Pancreas (tissue), 10 donors: Measurements from ENCODE around the gene EPHA6. TPM values are rescaled to one million over a fixed set of nuclear protein-coding genes. Genes with fewer than 3 reads are reported as not detected.

Experiments
- ATAC-seq, 4 donors: fragments of 200-7000 bp; cut with Tn5 transposase; one replicate each; pipeline versions ENCODE4 v1.8.0 to v1.9.1; 2020; ENCODE audit warnings: mild to moderate bottlenecking in 4 of 4, moderate library complexity in 4 of 4
- DNase-seq, 6 donors: peaks; one replicate each; pipeline ENCODE4 v3.0.0-alpha.2; 2020
- FAIRE-seq: peaks from 2 replicates; lab custom pipeline; 2012; peaks lifted over from hg19 to GRCh38; lab: Jason Lieb, UNC
- H3K27ac ChIP-seq, 4 donors: fragments of 200-600 bp; sonication (generic); 1 replicate in 3 of 4; 2 replicates in 1 of 4; pipeline versions ENCODE4 v1.5.0 to v1.8.0; 2020
- H3K27me3 ChIP-seq, 4 donors: fragments of 200-600 bp; one replicate each; pipeline ENCODE4 v1.8.0; 2021
- H3K36me3 ChIP-seq, 3 donors: fragments of 200-600 bp; sonication (generic) in 1 of 3; one replicate each; pipeline versions ENCODE4 v1.5.0 to v1.8.0; 2020 to 2021
- H3K4me1 ChIP-seq, 3 donors: fragments of 200-600 bp; one replicate each; pipeline ENCODE4 v1.8.0; 2021
- H3K4me3 ChIP-seq, 4 donors: fragments of 200-600 bp; sonication (generic) in 2 of 4; one replicate each; pipeline versions ENCODE4 v1.5.0 to v1.8.0; 2020 to 2021
- H3K9me3 ChIP-seq, 4 donors: fragments of 200-600 bp; one replicate each; pipeline ENCODE4 v1.8.0; 2021
- WGBS, 2 donors: extraction: QIAGEN DNeasy Blood & Tissue Kit; methylation state at CpG; one replicate each; pipeline ENCODE4 v1.1.7; 2013; 5-methylcytosine and 5-hydroxymethylcytosine counted together
- intact Hi-C, 3 donors: fragments of 100-400 bp; cut with DNase I; formaldehyde crosslinking; loops; one replicate each; pipeline versions ENCODE4 v1.11.1 to v1.14.2; 2022
- polyA plus RNA-seq, 2 donors: library from polyadenylated mRNA; stranded (reverse); fragments of 200-250 nt; gene quantifications; one replicate each; pipeline ENCODE4 v1.2.3, GENCODE V29; 2013
- total RNA-seq, 6 donors: library from RNA; stranded (reverse); fragmentation: NEBNext Ultra II Directional in 4 of 6; extraction: Animal tissue kit (Norgen Biotek cat#: 25700) in 4 of 6; gene quantifications; one replicate each; pipeline versions ENCODE4 v1.2.1 to v1.2.4, GENCODE V29; 2021 to 2023
- TF ChIP-seq, protein P1 (sequence below), 4 donors: fragments of 200-600 bp; sonication (generic) in 3 of 4; IDR thresholded peaks; one replicate each; pipeline versions ENCODE4 v1.5.0 to v1.8.0; 2021; ENCODE audit warnings: antibody characterized with exemption in 4 of 4
- donor health status: healthy with polysubstance abuse.
- donor health status: DM: no; HTN: no; CAD: no; lungs with moderate emphysema.
- donor health status: DM: no; HTN: no; CAD: no.
- donor health status: control.
- donor health status: control.
- donor health status: Bipolar disorder and iron deficiency.
- donor health status: DM: yes; HTN: yes; CAD: no.
- donor health status: DM: no; HTN: no; CAD: no.
- donor health status: DM: no; HTN: no; CAD: no.
- donor health status: DM: yes; HTN: yes; CAD: no.

The EPHA6 gene
- total and polyA plus RNA-seq, 8 donors: 0.15 to 1.1 (median 0.57) TPM

DNA sequence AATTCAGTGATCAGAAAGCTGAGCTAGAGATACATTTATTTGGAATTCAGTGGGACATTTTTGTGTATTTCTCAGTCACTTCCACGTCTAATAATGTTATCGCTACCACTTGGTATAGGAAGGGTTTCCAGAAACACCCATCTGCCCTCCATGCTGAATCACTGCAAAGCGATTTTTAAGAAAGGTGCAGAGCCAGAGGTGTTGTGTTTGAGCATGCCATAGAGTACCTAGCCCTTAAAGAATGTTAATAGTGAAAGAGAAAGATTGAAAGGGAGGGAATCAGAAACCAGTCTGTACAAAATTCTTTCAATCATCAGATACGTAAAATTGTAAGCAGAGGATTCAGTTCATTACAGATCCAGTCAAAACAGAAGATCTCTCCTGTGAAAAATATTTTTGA lies 870.1 kb downstream of the EPHA6 start:
- no peaks in the 10 kb centered on the region for H3K4me1 ChIP-seq
- no peaks in the 10 kb centered on the region for H3K36me3 ChIP-seq
- H3K9me3 ChIP-seq: no peaks in the 10 kb centered on the region
- H3K27me3 ChIP-seq: no peaks in the 10 kb centered on the region
- no peak overlapping the region for H3K27ac ChIP-seq
- H3K4me3 ChIP-seq: no peak overlapping the region
- intact Hi-C loops: no loop called here
- TF ChIP-seq, protein P1, sequence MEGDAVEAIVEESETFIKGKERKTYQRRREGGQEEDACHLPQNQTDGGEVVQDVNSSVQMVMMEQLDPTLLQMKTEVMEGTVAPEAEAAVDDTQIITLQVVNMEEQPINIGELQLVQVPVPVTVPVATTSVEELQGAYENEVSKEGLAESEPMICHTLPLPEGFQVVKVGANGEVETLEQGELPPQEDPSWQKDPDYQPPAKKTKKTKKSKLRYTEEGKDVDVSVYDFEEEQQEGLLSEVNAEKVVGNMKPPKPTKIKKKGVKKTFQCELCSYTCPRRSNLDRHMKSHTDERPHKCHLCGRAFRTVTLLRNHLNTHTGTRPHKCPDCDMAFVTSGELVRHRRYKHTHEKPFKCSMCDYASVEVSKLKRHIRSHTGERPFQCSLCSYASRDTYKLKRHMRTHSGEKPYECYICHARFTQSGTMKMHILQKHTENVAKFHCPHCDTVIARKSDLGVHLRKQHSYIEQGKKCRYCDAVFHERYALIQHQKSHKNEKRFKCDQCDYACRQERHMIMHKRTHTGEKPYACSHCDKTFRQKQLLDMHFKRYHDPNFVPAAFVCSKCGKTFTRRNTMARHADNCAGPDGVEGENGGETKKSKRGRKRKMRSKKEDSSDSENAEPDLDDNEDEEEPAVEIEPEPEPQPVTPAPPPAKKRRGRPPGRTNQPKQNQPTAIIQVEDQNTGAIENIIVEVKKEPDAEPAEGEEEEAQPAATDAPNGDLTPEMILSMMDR (IDR thresholded peaks at IDR 0.05): no peak
- DNase-seq: no peak
- no peak for ATAC-seq
- no peak for FAIRE-seq
- whole genome bisulfite sequencing, 2 donors: 75 to 77% methylated on average over 4 of the region's 4 CpGs

DNA sequence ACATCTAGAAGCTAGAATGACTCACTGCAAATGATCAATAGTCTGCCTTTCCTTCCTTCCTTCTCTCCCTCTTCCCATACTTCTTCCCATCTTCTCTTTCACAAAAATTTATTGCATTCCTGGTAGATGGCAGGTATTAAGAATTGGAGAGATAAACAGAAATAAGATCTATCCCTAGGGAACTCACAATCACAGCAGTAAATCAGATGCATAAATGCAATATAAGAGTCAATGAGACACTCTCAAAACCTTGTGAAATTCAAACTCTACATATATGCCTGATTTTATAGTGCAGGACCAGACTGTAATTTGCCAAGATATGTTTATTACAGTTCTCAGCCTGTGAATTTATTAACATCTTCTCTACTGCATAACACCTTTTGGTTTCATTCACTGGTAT lies 871.9 kb downstream of the EPHA6 start:
- H3K9me3 ChIP-seq: no peaks in the 10 kb centered on the region
- intact Hi-C loops: no loop called here
- FAIRE-seq: no peak

DNA sequence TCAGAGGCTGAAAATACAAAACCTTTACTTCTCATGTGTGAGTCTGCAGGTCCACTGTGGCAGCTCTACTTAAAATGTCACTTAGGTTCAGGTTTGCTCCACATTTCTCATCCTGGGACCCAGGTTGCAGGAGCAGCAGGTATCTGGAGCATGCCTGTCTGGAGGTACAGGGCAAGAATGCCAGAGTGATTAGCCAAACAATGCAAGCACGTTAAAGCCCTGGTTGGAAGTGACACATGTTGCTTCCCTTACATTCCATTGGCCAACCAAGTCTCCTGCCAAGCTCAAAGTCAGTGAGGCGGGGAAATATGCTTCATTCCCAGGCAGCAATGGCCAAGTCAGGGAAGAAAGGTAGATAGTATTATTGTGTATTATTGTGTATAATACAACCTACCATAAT lies 873.3 kb downstream of the EPHA6 start:
- TF ChIP-seq, protein P1 (IDR thresholded peaks at IDR 0.05): no peak
- FAIRE-seq (no peak), DNase-seq (no peak), ATAC-seq (no peak)
- WGBS, 2 donors: 50 to 53% methylated on average over 2 of the region's 2 CpGs
- no peak overlapping the region for H3K4me3 ChIP-seq
- intact Hi-C loops: no loop called here
- H3K4me1 ChIP-seq: no peaks in the 10 kb centered on the region
- H3K27me3 ChIP-seq: no peaks in the 10 kb centered on the region
- H3K9me3 ChIP-seq: no peaks in the 10 kb centered on the region
- H3K27ac ChIP-seq: no peak overlapping the region
- no peaks in the 10 kb centered on the region for H3K36me3 ChIP-seq

More for the DNA sequence above, 871.9 kb downstream of the EPHA6 start:
- H3K27me3 ChIP-seq: no peaks in the 10 kb centered on the region
- H3K4me1 ChIP-seq: no peaks in the 10 kb centered on the region
- no peaks in the 10 kb centered on the region for H3K36me3 ChIP-seq
- DNase-seq (no peak), ATAC-seq (no peak)
- H3K4me3 ChIP-seq: no peak overlapping the region
- TF ChIP-seq, protein P1 (IDR thresholded peaks at IDR 0.05): no peak
- H3K27ac ChIP-seq: no peak overlapping the region

DNA sequence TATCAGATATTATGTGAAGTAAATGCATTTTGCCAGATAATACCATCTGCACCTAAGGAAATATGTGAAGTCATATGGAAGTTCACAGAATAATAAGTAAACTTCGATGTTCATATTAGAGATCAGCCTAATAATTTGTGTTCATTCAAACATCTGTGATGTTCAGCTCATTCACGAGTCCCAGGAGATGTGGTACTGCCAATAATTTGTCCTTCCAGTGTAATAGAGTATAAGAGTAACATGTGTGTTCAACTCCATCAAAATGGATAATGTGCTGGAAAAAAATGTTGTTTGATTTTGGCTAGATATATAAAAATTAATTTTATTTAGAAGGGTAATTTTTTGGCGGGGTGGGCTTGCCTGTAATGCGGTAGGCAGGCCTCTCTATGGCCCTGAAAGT lies 874.7 kb downstream of the EPHA6 start:
- H3K36me3 ChIP-seq: no peaks in the 10 kb centered on the region
- H3K9me3 ChIP-seq: no peaks in the 10 kb centered on the region
- 82 to 86% methylated on average over 4 of the region's 4 CpGs for WGBS, 2 donors
- FAIRE-seq (no peak), ATAC-seq (no peak), DNase-seq (no peak)
- no peak overlapping the region for H3K4me3 ChIP-seq
- no peaks in the 10 kb centered on the region for H3K27me3 ChIP-seq
- H3K4me1 ChIP-seq: no peaks in the 10 kb centered on the region
- H3K27ac ChIP-seq: no peak overlapping the region
- intact Hi-C loops: no loop called here
- TF ChIP-seq, protein P1 (IDR thresholded peaks at IDR 0.05): no peak

DNA sequence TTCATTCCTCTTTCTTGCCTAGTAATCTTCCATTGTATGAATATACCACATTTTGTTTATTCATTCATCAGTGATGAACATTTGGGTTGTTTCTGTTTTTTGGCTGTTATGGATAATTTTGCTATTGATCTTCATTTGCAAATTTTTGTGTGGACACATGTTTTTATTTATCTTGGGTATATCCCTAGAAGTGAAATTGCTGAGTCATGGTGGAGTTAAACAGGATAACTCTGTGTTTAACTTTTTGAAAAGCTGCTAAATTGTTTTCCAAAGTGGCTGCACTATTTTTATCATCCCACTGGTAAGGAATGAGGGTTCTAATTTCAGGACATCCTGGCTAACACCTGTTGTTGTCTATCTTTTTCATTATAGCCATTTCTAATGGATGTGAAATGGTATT lies 875.6 kb downstream of the EPHA6 start:
- Histone ChIP-seq H3K27ac (no peak overlapping the region), H3K4me3 (no peak overlapping the region), H3K9me3 (no peaks in the 10 kb centered on the region), H3K36me3 (no peaks in the 10 kb centered on the region), H3K4me1 (no peaks in the 10 kb centered on the region), H3K27me3 (no peaks in the 10 kb centered on the region)
- DNase-seq (no peak), FAIRE-seq (no peak), ATAC-seq (no peak)
- TF ChIP-seq, protein P1 (IDR thresholded peaks at IDR 0.05): no peak
- intact Hi-C loops: no loop called here
